ENCODE results near the gene ASXL2.
A peak's percentile ranks its signal among the peaks of the same experiment; 100 is the strongest.

The ASXL2 gene

DNA sequence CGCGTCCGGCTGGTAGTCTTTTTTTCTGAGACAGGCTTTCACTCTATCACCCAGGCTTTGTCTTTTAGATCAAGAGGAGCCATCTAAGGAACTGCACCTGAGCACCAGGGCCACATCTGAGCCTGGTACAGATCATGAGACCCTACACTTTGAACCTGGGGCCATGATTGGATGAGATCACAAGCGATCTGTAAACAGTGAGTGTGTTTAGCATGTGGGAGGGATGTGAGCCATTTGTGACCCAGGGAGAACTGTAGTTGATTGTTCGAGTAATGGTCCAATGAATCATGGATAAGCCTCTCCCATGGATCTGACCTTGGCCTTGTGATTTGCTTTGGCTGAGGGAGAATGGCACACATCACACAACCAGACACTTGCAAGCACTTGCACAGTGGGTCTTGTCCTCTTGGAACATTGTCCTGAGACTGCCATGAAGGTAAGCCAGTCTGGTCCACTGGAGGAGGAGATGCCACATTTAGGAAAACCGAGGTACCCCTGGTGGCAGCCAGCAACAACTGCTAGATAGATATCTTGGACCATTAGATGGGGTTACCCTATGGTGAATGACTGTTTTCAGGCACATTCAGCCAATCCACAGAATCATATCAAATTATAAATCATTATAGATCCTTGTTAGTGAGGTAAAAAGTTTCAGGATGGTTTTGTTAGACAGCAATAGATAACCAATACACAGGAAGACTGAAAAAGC lies 185.4 kb downstream of the ASXL2 start:
- H3K9me3 Mint-ChIP-seq, result no peaks in the 10 kb centered on the region
- no peaks in the 10 kb centered on the region for H3K4me1 Mint-ChIP-seq
- H3K4me3 Mint-ChIP-seq, result no peak overlapping the region
- no peaks in the 10 kb centered on the region for H3K27me3 Mint-ChIP-seq (ENCODE audit: low read depth)
- no peak overlapping the region for H3K27ac Mint-ChIP-seq
- TF ChIP-seq, protein P1, sequence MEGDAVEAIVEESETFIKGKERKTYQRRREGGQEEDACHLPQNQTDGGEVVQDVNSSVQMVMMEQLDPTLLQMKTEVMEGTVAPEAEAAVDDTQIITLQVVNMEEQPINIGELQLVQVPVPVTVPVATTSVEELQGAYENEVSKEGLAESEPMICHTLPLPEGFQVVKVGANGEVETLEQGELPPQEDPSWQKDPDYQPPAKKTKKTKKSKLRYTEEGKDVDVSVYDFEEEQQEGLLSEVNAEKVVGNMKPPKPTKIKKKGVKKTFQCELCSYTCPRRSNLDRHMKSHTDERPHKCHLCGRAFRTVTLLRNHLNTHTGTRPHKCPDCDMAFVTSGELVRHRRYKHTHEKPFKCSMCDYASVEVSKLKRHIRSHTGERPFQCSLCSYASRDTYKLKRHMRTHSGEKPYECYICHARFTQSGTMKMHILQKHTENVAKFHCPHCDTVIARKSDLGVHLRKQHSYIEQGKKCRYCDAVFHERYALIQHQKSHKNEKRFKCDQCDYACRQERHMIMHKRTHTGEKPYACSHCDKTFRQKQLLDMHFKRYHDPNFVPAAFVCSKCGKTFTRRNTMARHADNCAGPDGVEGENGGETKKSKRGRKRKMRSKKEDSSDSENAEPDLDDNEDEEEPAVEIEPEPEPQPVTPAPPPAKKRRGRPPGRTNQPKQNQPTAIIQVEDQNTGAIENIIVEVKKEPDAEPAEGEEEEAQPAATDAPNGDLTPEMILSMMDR (IDR thresholded peaks at IDR 0.05; ENCODE audit: unreplicated experiment in 3 of 3), result no peak
- no peaks in the 10 kb centered on the region for H3K36me3 Mint-ChIP-seq (ENCODE audit: low read depth)

- H3K9me3 Mint-ChIP-seq, result no peaks in the 10 kb centered on the region
- H3K27me3 Mint-ChIP-seq (ENCODE audit: low read depth), result no peaks in the 10 kb centered on the region
- no peak overlapping the region for H3K4me3 Mint-ChIP-seq
- H3K36me3 Mint-ChIP-seq (ENCODE audit: low read depth), result no peaks in the 10 kb centered on the region
- no peak overlapping the region for H3K27ac Mint-ChIP-seq
- TF ChIP-seq, protein P1 (IDR thresholded peaks at IDR 0.05; ENCODE audit: unreplicated experiment in 3 of 3), result no peak
- no peaks in the 10 kb centered on the region for H3K4me1 Mint-ChIP-seq
Observed at GRCh38 chr2:25692143-25692542, 186.1 kb downstream of the ASXL2 start.

- H3K36me3 Mint-ChIP-seq (ENCODE audit: low read depth), result no peaks in the 10 kb centered on the region
- H3K27ac Mint-ChIP-seq, result no peak overlapping the region
- TF ChIP-seq, protein P1 (IDR thresholded peaks at IDR 0.05; ENCODE audit: unreplicated experiment in 3 of 3), result no peak
- no peaks in the 10 kb centered on the region for H3K4me1 Mint-ChIP-seq
- no peaks in the 10 kb centered on the region for H3K27me3 Mint-ChIP-seq (ENCODE audit: low read depth)
- no peak overlapping the region for H3K4me3 Mint-ChIP-seq
- H3K9me3 Mint-ChIP-seq, result no peaks in the 10 kb centered on the region
Observed at GRCh38 chr2:25690058-25690457, 188.2 kb downstream of the ASXL2 start.

DNA sequence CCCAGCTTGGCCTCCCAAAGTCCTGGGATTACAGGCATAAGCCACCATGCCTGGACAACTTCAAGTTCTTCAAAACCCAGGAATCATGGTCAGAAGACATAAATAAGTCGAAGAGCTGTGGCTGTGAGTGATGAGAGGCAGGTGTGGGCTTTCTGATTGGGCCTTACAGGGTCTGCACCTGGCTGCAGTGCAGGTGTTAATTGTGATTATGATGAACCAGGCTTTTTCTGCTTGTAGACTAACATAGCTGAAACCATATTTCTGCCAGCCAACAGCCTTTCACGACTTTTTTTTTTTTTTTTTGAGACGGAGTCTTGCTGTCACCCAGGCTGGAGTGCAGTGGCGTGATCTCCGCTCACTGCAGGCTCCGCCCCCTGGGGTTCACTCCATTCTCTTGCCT lies 190.1 kb downstream of the ASXL2 start:
- no peaks in the 10 kb centered on the region for H3K36me3 Mint-ChIP-seq (ENCODE audit: low read depth)
- peaks cover 11% of the 10 kb centered on the region for H3K4me1 Mint-ChIP-seq
- no peaks in the 10 kb centered on the region for H3K27me3 Mint-ChIP-seq (ENCODE audit: low read depth)
- no peaks in the 10 kb centered on the region for H3K9me3 Mint-ChIP-seq
- H3K27ac Mint-ChIP-seq, result no peak overlapping the region
- TF ChIP-seq, protein P1 (IDR thresholded peaks at IDR 0.05; ENCODE audit: unreplicated experiment in 3 of 3), result no peak
- H3K4me3 Mint-ChIP-seq, result no peak overlapping the region

DNA sequence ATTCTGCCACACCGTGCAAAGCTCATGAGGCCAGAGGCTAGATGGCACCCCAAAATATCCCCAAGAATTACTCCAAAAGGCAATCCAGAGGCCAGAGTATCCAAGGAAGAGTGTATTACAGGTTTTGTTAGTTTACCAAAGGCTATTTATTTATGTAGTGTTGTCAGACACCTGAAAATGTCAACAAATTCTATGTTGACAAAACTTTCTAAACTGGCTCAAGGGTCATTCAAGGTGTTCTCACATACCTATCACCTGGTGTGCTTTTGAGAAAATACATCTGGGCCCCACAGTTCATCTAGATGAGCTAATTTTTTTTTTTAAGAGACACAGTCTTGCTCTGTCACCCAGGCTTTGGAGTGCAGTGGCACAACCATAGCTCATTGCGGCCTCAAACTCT lies 192.5 kb downstream of the ASXL2 start:
- no peak overlapping the region for H3K4me3 Mint-ChIP-seq

More for the DNA sequence above, 192.5 kb downstream of the ASXL2 start:
- Mint-ChIP-seq H3K27ac (peak overlapping the region in 1 of 3 experiments; percentile 55), H3K27me3 (ENCODE audit: low read depth) (no peaks in the 10 kb centered on the region), H3K9me3 (no peaks in the 10 kb centered on the region), H3K4me1 (peaks cover 11% of the 10 kb centered on the region), H3K36me3 (ENCODE audit: low read depth) (no peaks in the 10 kb centered on the region)
- TF ChIP-seq, protein P1 (IDR thresholded peaks at IDR 0.05; ENCODE audit: unreplicated experiment in 3 of 3), result no peak
